Gastrocnemius medialis (tissue), 4 donors: Measurements from ENCODE around the gene NUP62. TPM values are rescaled to one million over a fixed set of nuclear protein-coding genes. Genes with fewer than 3 reads are reported as not detected.
A peak's percentile ranks its signal among the peaks of the same experiment; 100 is the strongest.

Source experiments
- ATAC-seq, 2 donors: fragments of 150-250 bp; one replicate each; pipeline ENCODE4 v1.9.1; 2016
- DNase-seq, 2 donors: peaks; one replicate each; pipeline ENCODE4 v3.0.0-alpha.2; 2019
- H3K27ac ChIP-seq, 4 donors: fragments of 200-600 bp; sonication (generic); 1 replicate in 1 of 4; 2 replicates in 3 of 4; pipeline ENCODE4 v1.5.1; 2016 to 2018; ENCODE audit warnings: mild to moderate bottlenecking in 2 of 4, moderate library complexity in 1 of 4
- H3K27me3 ChIP-seq, 3 donors: fragments of 200-600 bp; sonication (generic) in 2 of 3; 1 replicate in 1 of 3; 2 replicates in 2 of 3; pipeline versions ENCODE4 v1.5.1 to v1.6.0; 2016 to 2019; ENCODE audit warnings: mild to moderate bottlenecking in 1 of 3, moderate library complexity in 1 of 3
- H3K36me3 ChIP-seq, 2 donors: fragments of 200-600 bp; sonication (generic) in 1 of 2; one replicate each; pipeline ENCODE4 v1.5.1; 2017 to 2018
- H3K4me1 ChIP-seq, 2 donors: fragments of 200-600 bp; sonication (generic) in 1 of 2; one replicate each; pipeline ENCODE4 v1.5.1; 2016 to 2017; ENCODE audit warnings: mild to moderate bottlenecking in 2 of 2
- H3K4me3 ChIP-seq, 4 donors: fragments of 200-600 bp; sonication (generic) in 3 of 4; 1 replicate in 1 of 4; 2 replicates in 3 of 4; pipeline ENCODE4 v1.5.1; 2016 to 2019; ENCODE audit warnings: mild to moderate bottlenecking in 2 of 4
- H3K9me3 ChIP-seq, 3 donors: fragments of 200-600 bp; sonication (generic) in 2 of 3; 1 replicate in 1 of 3; 2 replicates in 2 of 3; pipeline ENCODE4 v1.5.1; 2016 to 2019
- CTCF ChIP-seq, 5 experiments: fragments of 450-650 bp in 3 of 5; fragments of 200-600 bp in 2 of 5; sonication (generic) in 2 of 5; IDR thresholded peaks in 4 of 5; conservative IDR thresholded peaks in 1 of 5; 1 replicate in 4 of 5; 2 replicates in 1 of 5; pipeline ENCODE4 v1.5.1; 2016 to 2019; ENCODE audit warnings: antibody characterized with exemption in 5 of 5, mild to moderate bottlenecking in 3 of 5, moderate library complexity in 3 of 5
- POLR2A ChIP-seq, 2 donors: fragments of 450-650 bp; IDR thresholded peaks; one replicate each; pipeline ENCODE4 v1.6.1; 2017; ENCODE audit warnings: antibody characterized with exemption in 2 of 2, mild to moderate bottlenecking in 2 of 2, moderate library complexity in 2 of 2
- in situ Hi-C, 4 donors: fragments of 200-750 bp; cut with MboI; loops; one replicate each; pipeline versions ENCODE4 v1.15.0 to v1.8.0; 2017; ENCODE audit warnings: low sequenced_read_pairs in 4 of 4
- intact Hi-C: fragments of 100-400 bp; cut with DNase I; formaldehyde crosslinking; loops from one replicate; pipeline ENCODE4 v1.15.1; 2023; ENCODE audit warnings: low total_unique reads
- total RNA-seq, 4 donors: library from RNA; depleted of rRNA; stranded (reverse); fragments of >200 nt; gene quantifications; one replicate each; pipeline versions ENCODE4 v1.1.0 to v1.2.3, GENCODE V29; 2016

Gene NUP62
- total RNA-seq, 4 donors from 2014 or later: 32.8 to 38.0 (median 36.3) TPM

GRCh38 chr19:49891393-49891792, 37.9 kb downstream of the NUP62 start:
- Histone ChIP-seq H3K27ac (no peak overlapping the region), H3K36me3 (peaks cover 0 to 2% of the 10 kb centered on the region in 2 donors), H3K4me1 (peaks cover 2 to 12% of the 10 kb centered on the region in 2 donors), H3K4me3 (no peak overlapping the region), H3K27me3 (peaks cover 6 to 9% (median 7%) of the 10 kb centered on the region in 3 donors), H3K9me3 (no peaks in the 10 kb centered on the region)
- ATAC-seq: no peak
- intact Hi-C loops: no loop called here
- TF ChIP-seq POLR2A (IDR thresholded peaks at IDR 0.05) (no peak), CTCF (IDR thresholded peaks at IDR 0.05 in 4 of 5, conservative IDR thresholded peaks at IDR 0.05 in 1 of 5) (no peak)
- in situ Hi-C loops: no loop called here
- no peak for DNase-seq

- Histone ChIP-seq H3K36me3 (peaks cover 0 to 8% of the 10 kb centered on the region in 2 donors), H3K4me3 (peak overlapping the region; percentile 36 to 61 (median 40)), H3K27me3 (peaks cover 6 to 9% (median 7%) of the 10 kb centered on the region in 3 donors), H3K27ac (no peak overlapping the region), H3K9me3 (no peaks in the 10 kb centered on the region), H3K4me1 (peaks cover 2 to 12% of the 10 kb centered on the region in 2 donors)
- TF ChIP-seq POLR2A (IDR thresholded peaks at IDR 0.05): no peak
- TF ChIP-seq CTCF (IDR thresholded peaks at IDR 0.05 in 4 of 5, conservative IDR thresholded peaks at IDR 0.05 in 1 of 5): peak in 3 of 5 experiments; percentile 5 to 24 (median 15)
- ATAC-seq (peak; percentile 19 to 51), DNase-seq (no peak)
- intact Hi-C loops (no loop called here), in situ Hi-C loops (no loop called here)
Measured at GRCh38 chr19:49890349-49891311, 38.7 kb downstream of the NUP62 start.

- intact Hi-C loops (no loop called here), in situ Hi-C loops (no loop called here)
- ATAC-seq (peak; percentile 60 to 84), DNase-seq (peak; percentile 46 to 70)
- peaks cover 0 to 16% of the 10 kb centered on the region in 2 donors for H3K36me3 ChIP-seq
- H3K4me3 ChIP-seq: peak overlapping the region; percentile 36 to 61 (median 40)
- H3K27ac ChIP-seq: no peak overlapping the region
- no peaks in the 10 kb centered on the region for H3K9me3 ChIP-seq
- TF ChIP-seq CTCF (IDR thresholded peaks at IDR 0.05 in 4 of 5, conservative IDR thresholded peaks at IDR 0.05 in 1 of 5) (peak; percentile 53 to 85 (median 80)), POLR2A (IDR thresholded peaks at IDR 0.05) (no peak)
- peaks cover 2 to 12% of the 10 kb centered on the region in 2 donors for H3K4me1 ChIP-seq
- peaks cover 6 to 9% (median 7%) of the 10 kb centered on the region in 3 donors for H3K27me3 ChIP-seq
Measured at GRCh38 chr19:49889687-49890348, 39.5 kb downstream of the NUP62 start.

- DNase-seq: no peak
- in situ Hi-C loops: no loop called here
Measured at GRCh38 chr19:49889038-49889686, 40.1 kb downstream of the NUP62 start.

More at GRCh38 chr19:49889038-49889686, 40.1 kb downstream of the NUP62 start:
- Histone ChIP-seq H3K27ac (no peak overlapping the region), H3K4me3 (no peak overlapping the region), H3K36me3 (peaks cover 0 to 23% of the 10 kb centered on the region in 2 donors), H3K27me3 (peaks cover 6 to 9% (median 7%) of the 10 kb centered on the region in 3 donors), H3K4me1 (peaks cover 2 to 12% of the 10 kb centered on the region in 2 donors), H3K9me3 (no peaks in the 10 kb centered on the region)
- no peak for ATAC-seq
- TF ChIP-seq CTCF (IDR thresholded peaks at IDR 0.05 in 4 of 5, conservative IDR thresholded peaks at IDR 0.05 in 1 of 5): no peak
- TF ChIP-seq POLR2A (IDR thresholded peaks at IDR 0.05): no peak
- intact Hi-C loops: no loop called here
